Fibroblast of lung (primary cell): ENCODE data around the gene NDOR1. TPM values are rescaled to one million over a fixed set of nuclear protein-coding genes. Genes with fewer than 3 reads are reported as not detected.
"Not testable (repeated sequence)": the region's sequence is repeated elsewhere in the genome, so short reads cannot be mapped to it uniquely, and the experiment has no call there.

Experiments
- DNase-seq, 2 donors: peaks; one replicate each; pipeline versions ENCODE4 v3.0.0 to v3.0.0-alpha.2; 2010; ENCODE audit warnings: low read depth in 2 of 2
- H2AFZ ChIP-seq: 2 replicates; pipeline ENCODE4 v1.5.1; 2012; ENCODE audit warnings: low read length, control low read depth, inconsistent platforms
- H3K27ac ChIP-seq: 2 replicates; pipeline ENCODE4 v1.5.1; 2011; ENCODE audit warnings: low read length, control low read depth; ENCODE audit not compliant: insufficient read depth
- H3K27me3 ChIP-seq: 2 replicates; pipeline ENCODE4 v1.5.1; 2011; ENCODE audit warnings: mild to moderate bottlenecking, low read length; ENCODE audit not compliant: control insufficient read depth, insufficient read depth
- H3K36me3 ChIP-seq: 2 replicates; pipeline ENCODE4 v1.5.1; 2011; ENCODE audit warnings: low read length; ENCODE audit not compliant: control insufficient read depth, insufficient read depth
- H3K4me1 ChIP-seq: 2 replicates; pipeline ENCODE4 v1.5.1; 2011; ENCODE audit warnings: low read length; ENCODE audit not compliant: control insufficient read depth, insufficient read depth; ENCODE audit errors: extremely low read depth
- H3K4me2 ChIP-seq: 2 replicates; pipeline ENCODE4 v1.5.1; 2011; ENCODE audit warnings: low read length, control low read depth; ENCODE audit not compliant: insufficient read depth; ENCODE audit errors: extremely low read depth
- H3K4me3 ChIP-seq, 4 experiments: fragments of 200-600 bp in 1 of 4; sonication (generic) in 1 of 4; replicated peaks in 1 of 4; 2 replicates each; pipeline ENCODE4 v1.5.1; 2011 to 2016; ENCODE audit warnings: low read length in 4 of 4, low read depth in 3 of 4, mild to moderate bottlenecking in 3 of 4, control low read depth in 2 of 4, inconsistent platforms in 1 of 4, mixed read lengths in 1 of 4; ENCODE audit not compliant: insufficient read depth in 1 of 4; ENCODE audit errors: control extremely low read depth in 1 of 4
- H3K79me2 ChIP-seq: 2 replicates; pipeline ENCODE4 v1.5.1; 2012; ENCODE audit warnings: mild to moderate bottlenecking, low read length, inconsistent platforms; ENCODE audit not compliant: control insufficient read depth, insufficient read depth
- H3K9ac ChIP-seq: 2 replicates; pipeline ENCODE4 v1.5.1; 2011; ENCODE audit warnings: mild to moderate bottlenecking, low read length, control low read depth; ENCODE audit not compliant: insufficient read depth
- H3K9me3 ChIP-seq: 2 replicates; pipeline ENCODE4 v1.5.1; 2012; ENCODE audit warnings: low read depth, low read length; ENCODE audit not compliant: control insufficient read depth, insufficient read depth
- H4K20me1 ChIP-seq: 2 replicates; pipeline ENCODE4 v1.5.1; 2011; ENCODE audit warnings: low read length; ENCODE audit not compliant: control insufficient read depth, insufficient read depth; ENCODE audit errors: extremely low read depth
- CTCF ChIP-seq, 2 donors: IDR thresholded peaks in 1 of 2; conservative IDR thresholded peaks in 1 of 2; 1 replicate in 1 of 2; 2 replicates in 1 of 2; pipeline ENCODE4 v1.5.1; 2011 to 2012; ENCODE audit warnings: low read length in 2 of 2, control low read depth in 1 of 2, inconsistent platforms in 1 of 2, low read depth in 1 of 2, mild to moderate bottlenecking in 1 of 2
- EZH2 ChIP-seq: IDR thresholded peaks from 2 replicates; pipeline ENCODE4 v1.5.1; 2012; ENCODE audit warnings: low read length, control low read depth, mild to moderate bottlenecking; ENCODE audit errors: missing control alignments
- polyA plus RNA-seq, 2 donors: library from polyadenylated mRNA; depleted of rRNA in 1 of 2; stranded (reverse) in 1 of 2; unstranded in 1 of 2; fragments of >200 nt; gene quantifications; 2 replicates each; pipeline ENCODE4 v1.2.1, GENCODE V29; 2011 to 2012; ENCODE audit warnings: missing spikeins in 1 of 2
- total RNA-seq: library from RNA; depleted of rRNA; stranded (reverse); fragments of >200 nt; gene quantifications from 2 replicates; pipeline ENCODE4 v1.2.1, GENCODE V29; 2014

Gene NDOR1
- total and polyA plus RNA-seq, 2 donors (not counting 1 experiment from before 2014, with no cell fraction given) = 2.4 to 3.1 TPM

DNA sequence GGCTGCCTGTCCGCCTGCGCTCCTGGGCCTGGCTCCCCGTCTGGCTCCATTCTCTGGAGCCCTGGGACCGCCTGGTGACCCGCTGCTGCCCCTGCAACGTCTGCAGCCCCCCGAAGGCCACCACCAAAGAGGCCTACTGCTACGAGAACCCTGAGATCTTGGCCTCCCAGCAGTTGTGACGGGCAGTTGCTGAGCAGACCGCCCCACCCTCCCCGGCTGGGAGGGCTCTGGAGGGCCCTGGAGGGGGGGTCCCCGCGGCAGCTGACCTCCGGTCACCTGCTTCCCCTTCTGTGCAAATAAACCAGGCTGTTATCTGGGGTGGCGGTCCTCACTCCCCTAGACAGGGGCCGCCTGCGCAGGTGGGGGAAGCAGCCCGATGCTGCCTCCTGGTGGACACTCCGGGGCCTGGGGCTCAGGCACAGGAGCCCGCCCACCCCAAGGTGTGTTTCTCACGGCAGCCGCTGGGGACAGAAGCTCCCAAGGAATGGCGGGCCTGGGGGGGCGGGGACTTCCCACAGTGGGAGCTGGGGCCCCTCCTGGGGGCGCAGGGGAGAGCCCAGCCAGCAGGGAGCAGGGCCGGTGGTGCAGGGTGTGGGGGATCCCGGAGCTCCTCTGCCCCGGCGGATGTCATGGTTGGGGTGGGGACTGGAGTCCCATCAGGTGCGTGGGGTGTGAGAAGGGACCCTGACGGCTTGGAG, 30.9 kb downstream of the NDOR1 start:
- Histone ChIP-seq H3K4me3 (peak overlapping the region in 1 of 4 experiments; percentile 7), H4K20me1 (no peaks in the 10 kb centered on the region), H3K9me3 (no peaks in the 10 kb centered on the region), H3K4me1 (peaks cover 2% of the 10 kb centered on the region), H3K9ac (no peak overlapping the region), H3K27me3 (no peaks in the 10 kb centered on the region), H2AFZ (no peak overlapping the region), H3K36me3 (no peaks in the 10 kb centered on the region), H3K79me2 (peaks cover 13% of the 10 kb centered on the region), H3K4me2 (no peak overlapping the region), H3K27ac (no peak overlapping the region)
- DNase-seq = peak; percentile 60 to 62
- TF ChIP-seq CTCF (conservative IDR thresholded peaks at IDR 0.05 in 1 of 2, IDR thresholded peaks at IDR 0.05 in 1 of 2; ENCODE audit: low read depth in 1 of 2, low read length in 2 of 2) = peak; percentile 79 to 81
- TF ChIP-seq EZH2 = no peak

DNA sequence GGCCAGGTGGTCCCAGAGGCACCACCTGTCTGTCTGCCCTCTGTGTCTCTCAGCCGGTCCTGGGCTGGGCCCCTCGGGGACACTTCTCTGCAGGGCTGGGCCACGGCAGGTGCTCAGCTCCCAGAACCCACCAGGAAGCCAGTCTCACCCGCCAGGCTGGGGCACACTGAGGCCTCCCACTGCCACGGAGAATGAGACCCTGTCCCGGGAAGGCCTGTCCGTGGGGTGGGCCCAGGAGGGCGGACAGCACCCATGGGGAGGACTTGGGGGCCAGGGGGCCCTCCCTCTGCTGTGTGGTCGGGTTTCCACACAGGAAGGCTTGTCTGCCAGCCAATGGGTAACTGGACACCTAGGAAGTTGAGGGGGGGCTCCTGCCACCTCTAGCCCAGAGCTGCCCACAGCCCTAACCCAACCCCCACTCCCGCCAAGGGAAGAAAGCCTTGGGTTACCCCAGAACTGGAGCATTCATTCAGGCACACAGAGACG, 31.5 kb downstream of the NDOR1 start:
- TF ChIP-seq CTCF (conservative IDR thresholded peaks at IDR 0.05 in 1 of 2, IDR thresholded peaks at IDR 0.05 in 1 of 2; ENCODE audit: low read depth in 1 of 2, low read length in 2 of 2) (no peak), EZH2 (no peak)
- Histone ChIP-seq H3K4me1 (peaks cover 2% of the 10 kb centered on the region), H3K4me2 (no peak overlapping the region), H3K27me3 (no peaks in the 10 kb centered on the region), H2AFZ (no peak overlapping the region), H3K9me3 (no peaks in the 10 kb centered on the region), H3K27ac (no peak overlapping the region), H3K79me2 (peaks cover 18% of the 10 kb centered on the region), H4K20me1 (no peaks in the 10 kb centered on the region), H3K9ac (no peak overlapping the region), H3K4me3 (no peak overlapping the region), H3K36me3 (peaks cover 3% of the 10 kb centered on the region)
- no peak for DNase-seq

DNA sequence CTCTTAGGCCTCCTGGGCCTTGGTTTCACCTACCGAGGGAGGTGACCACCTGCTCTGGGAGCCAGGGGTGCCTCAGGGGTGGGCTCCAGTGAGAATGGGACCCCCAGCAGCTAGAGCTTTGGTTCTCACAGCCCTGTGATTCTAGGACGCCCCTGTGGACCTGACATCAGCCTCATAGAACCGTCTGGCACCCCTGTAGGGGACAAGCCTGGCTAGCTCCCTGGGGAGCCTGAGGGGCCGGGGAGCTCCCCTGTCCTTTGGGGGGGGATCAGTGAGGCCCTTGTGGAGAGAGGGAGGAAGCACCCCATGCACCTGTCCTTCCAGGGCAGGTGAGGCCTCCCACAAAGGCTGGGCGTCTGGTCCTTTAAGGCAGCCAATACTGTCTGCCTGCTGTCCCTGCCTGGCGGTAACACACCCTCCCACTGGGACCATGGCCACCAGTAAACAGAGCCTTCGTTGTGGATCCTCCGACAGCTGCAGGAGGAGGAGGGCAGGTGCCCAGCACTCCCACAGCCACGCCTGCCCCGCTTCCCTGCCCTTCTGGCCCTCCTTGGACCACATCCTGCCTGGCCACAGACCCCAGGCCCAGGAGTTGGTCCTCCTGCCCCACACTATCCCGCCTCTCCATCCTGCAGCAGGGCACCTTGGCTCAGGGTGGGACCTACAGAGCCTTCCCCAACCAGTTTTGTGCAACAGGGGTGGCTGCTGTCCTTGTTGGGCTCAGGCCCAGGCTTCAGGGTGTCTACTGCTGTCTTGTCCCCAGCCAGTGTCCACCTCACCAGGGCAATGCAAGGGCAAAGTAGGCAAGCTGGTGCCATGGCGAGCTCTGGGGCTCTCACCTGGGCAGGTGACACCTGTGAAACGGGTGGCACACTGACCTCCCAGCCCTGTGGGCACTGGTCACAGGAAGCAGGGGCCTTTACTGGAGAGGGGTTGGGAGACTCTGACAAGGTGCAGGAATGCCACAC, 32.5 kb downstream of the NDOR1 start:
- peaks cover 6% of the 10 kb centered on the region for H3K4me1 ChIP-seq
- no peak overlapping the region for H3K4me3 ChIP-seq
- no peaks in the 10 kb centered on the region for H3K9me3 ChIP-seq
- no peak overlapping the region for H3K4me2 ChIP-seq
- H3K9ac ChIP-seq = no peak overlapping the region
- H4K20me1 ChIP-seq = no peaks in the 10 kb centered on the region
- TF ChIP-seq EZH2 (no peak), CTCF (conservative IDR thresholded peaks at IDR 0.05 in 1 of 2, IDR thresholded peaks at IDR 0.05 in 1 of 2; ENCODE audit: low read depth in 1 of 2, low read length in 2 of 2) (no peak)
- peaks cover 29% of the 10 kb centered on the region for H3K79me2 ChIP-seq
- peaks cover 13% of the 10 kb centered on the region for H3K36me3 ChIP-seq
- no peak for DNase-seq
- no peaks in the 10 kb centered on the region for H3K27me3 ChIP-seq
- H3K27ac ChIP-seq = no peak overlapping the region
- H2AFZ ChIP-seq = no peak overlapping the region

DNA sequence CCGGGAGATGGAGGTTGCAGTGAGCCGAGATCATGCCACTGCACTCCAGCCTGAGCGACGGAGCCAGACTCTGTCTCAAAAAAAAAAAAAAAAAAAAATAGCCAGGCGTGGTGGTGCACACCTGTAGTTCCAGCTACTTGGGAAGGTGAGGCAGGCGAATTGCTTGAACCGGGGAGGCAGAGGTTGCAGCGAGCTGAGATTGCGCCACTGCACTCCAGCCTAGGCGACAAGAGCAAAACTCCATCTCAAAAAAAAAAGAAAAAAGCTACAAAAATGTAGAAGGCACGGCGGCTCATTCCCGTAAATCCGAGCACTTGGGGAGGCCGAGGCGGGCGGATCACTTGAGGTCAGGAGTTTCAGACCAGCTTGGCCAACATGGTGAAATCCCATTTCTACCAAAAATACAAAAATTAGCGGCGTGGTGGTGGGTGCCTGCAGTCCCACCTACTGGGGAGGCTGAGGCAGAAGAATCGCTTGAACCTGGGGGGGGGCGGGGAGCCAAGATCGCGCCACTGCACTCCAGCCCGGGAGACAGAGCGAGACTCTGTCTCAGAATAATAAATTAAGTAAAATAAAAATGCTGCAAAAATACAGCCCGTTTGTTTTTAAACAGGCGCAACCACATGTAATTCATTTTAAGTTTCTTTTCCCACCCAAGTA, 34.2 kb downstream of the NDOR1 start:
- H3K27ac ChIP-seq = peak overlapping the region; percentile 95
- not testable (repeated sequence) for H4K20me1 ChIP-seq, DNase-seq, H3K9me3 ChIP-seq, H2AFZ ChIP-seq, H3K4me1 ChIP-seq, H3K27me3 ChIP-seq
- peaks cover 18% of the 10 kb centered on the region for H3K36me3 ChIP-seq
- H3K9ac ChIP-seq = peak overlapping the region; percentile 89
- peak overlapping the region; percentile 96 for H3K4me2 ChIP-seq
- H3K4me3 ChIP-seq = peak overlapping the region; percentile 61 to 76 (median 72)
- H3K79me2 ChIP-seq = peaks cover 38% of the 10 kb centered on the region
